HEK293 (cell line): ENCODE measurements around the gene TNIK.

Experiments used
- REST ChIP-seq: fragments of 450-650 bp; formaldehyde crosslinking; IDR thresholded peaks from 2 replicates; pipeline ENCODE4 v1.5.1; 2016; ENCODE audit warnings: missing biosample characterization, missing genetic modification characterization
- SCRT2 ChIP-seq: fragments of 450-650 bp; formaldehyde crosslinking; IDR thresholded peaks from 2 replicates; pipeline ENCODE4 v1.5.1; 2016; ENCODE audit warnings: missing biosample characterization, missing genetic modification characterization
- TCF7L2 ChIP-seq: IDR thresholded peaks from 2 replicates; pipeline ENCODE4 v1.6.1; 2011; ENCODE audit warnings: low read depth, mild to moderate bottlenecking, inconsistent platforms, low read length, moderate library complexity, borderline replicate concordance
- ZNF157 ChIP-seq: fragments of 450-650 bp; formaldehyde crosslinking; IDR thresholded peaks from 2 replicates; pipeline ENCODE4 v1.5.1; 2016; ENCODE audit warnings: missing biosample characterization, missing genetic modification characterization
- ZNF292 ChIP-seq: fragments of 450-650 bp; formaldehyde crosslinking; IDR thresholded peaks from 2 replicates; pipeline ENCODE4 v1.5.1; 2016; ENCODE audit warnings: low read depth, missing biosample characterization, missing genetic modification characterization, borderline replicate concordance
- ZNF311 ChIP-seq: fragments of 450-650 bp; formaldehyde crosslinking; IDR thresholded peaks from 2 replicates; pipeline ENCODE4 v1.5.1; 2017; ENCODE audit warnings: missing biosample characterization, missing genetic modification characterization, borderline replicate concordance
- ZNF621 ChIP-seq: fragments of 450-650 bp; formaldehyde crosslinking; IDR thresholded peaks from 2 replicates; pipeline ENCODE4 v1.5.1; 2017; ENCODE audit warnings: missing biosample characterization, missing genetic modification characterization
- ZNF670 ChIP-seq: fragments of 450-650 bp; formaldehyde crosslinking; IDR thresholded peaks from 2 replicates; pipeline ENCODE4 v1.5.1; 2016; ENCODE audit warnings: missing biosample characterization, missing genetic modification characterization, low read depth
- TF ChIP-seq, protein P1 (sequence below): fragments of 450-650 bp; formaldehyde crosslinking; IDR thresholded peaks from 2 replicates; pipeline ENCODE4 v1.5.1; 2016; ENCODE audit warnings: missing biosample characterization, missing genetic modification characterization
- TF ChIP-seq, protein P2 (sequence below): fragments of 450-650 bp; formaldehyde crosslinking; IDR thresholded peaks from 2 replicates; pipeline ENCODE4 v1.5.1; 2016; ENCODE audit warnings: missing biosample characterization, missing genetic modification characterization

DNA sequence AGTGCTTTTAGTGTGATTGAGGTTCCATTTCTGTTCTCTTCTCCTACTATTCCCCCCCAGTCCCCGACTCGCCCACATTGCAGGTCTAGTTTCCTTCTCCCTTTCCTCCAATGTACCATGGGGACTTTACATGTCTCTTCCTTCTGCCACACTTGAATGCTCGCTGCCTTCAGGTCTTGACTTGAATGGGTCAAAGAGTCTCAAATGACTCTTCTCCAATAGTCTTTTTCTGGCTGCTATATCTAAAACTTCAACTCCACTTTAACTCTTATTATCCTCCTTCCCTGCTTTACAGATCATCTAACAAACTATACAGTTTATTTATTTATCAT, 219.7 kb downstream of the TNIK start:
- TF ChIP-seq ZNF157 (tag by site-specific recombination) (no peak), REST (tag by site-specific recombination) (no peak), ZNF311 (tag by site-specific recombination) (no peak), SCRT2 (tag by site-specific recombination) (no peak), ZNF621 (tag by site-specific recombination) (no peak), ZNF292 (tag by site-specific recombination) (no peak), ZNF670 (tag by site-specific recombination) (no peak), TCF7L2 (no peak)
- TF ChIP-seq, protein P1, sequence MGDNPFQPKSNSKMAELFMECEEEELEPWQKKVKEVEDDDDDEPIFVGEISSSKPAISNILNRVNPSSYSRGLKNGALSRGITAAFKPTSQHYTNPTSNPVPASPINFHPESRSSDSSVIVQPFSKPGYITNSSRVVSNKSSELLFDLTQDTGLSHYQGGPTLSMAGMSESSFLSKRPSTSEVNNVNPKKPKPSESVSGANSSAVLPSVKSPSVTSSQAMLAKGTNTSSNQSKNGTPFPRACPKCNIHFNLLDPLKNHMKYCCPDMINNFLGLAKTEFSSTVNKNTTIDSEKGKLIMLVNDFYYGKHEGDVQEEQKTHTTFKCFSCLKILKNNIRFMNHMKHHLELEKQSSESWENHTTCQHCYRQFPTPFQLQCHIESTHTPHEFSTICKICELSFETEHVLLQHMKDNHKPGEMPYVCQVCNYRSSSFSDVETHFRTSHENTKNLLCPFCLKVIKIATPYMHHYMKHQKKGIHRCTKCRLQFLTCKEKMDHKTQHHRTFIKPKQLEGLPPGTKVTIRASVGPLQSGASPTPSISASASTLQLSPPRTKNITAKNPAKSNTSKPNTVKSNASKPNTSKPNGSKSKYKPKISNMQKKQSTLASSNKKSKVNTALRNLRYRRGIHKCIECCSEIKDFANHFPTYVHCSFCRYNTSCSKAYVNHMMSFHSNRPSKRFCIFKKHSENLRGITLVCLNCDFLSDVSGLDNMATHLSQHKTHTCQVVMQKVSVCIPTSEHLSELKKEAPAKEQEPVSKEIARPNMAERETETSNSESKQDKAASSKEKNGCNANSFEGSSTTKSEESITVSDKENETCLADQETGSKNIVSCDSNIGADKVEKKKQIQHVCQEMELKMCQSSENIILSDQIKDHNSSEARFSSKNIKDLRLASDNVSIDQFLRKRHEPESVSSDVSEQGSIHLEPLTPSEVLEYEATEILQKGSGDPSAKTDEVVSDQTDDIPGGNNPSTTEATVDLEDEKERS (tag by site-specific recombination) = no peak
- TF ChIP-seq, protein P2, sequence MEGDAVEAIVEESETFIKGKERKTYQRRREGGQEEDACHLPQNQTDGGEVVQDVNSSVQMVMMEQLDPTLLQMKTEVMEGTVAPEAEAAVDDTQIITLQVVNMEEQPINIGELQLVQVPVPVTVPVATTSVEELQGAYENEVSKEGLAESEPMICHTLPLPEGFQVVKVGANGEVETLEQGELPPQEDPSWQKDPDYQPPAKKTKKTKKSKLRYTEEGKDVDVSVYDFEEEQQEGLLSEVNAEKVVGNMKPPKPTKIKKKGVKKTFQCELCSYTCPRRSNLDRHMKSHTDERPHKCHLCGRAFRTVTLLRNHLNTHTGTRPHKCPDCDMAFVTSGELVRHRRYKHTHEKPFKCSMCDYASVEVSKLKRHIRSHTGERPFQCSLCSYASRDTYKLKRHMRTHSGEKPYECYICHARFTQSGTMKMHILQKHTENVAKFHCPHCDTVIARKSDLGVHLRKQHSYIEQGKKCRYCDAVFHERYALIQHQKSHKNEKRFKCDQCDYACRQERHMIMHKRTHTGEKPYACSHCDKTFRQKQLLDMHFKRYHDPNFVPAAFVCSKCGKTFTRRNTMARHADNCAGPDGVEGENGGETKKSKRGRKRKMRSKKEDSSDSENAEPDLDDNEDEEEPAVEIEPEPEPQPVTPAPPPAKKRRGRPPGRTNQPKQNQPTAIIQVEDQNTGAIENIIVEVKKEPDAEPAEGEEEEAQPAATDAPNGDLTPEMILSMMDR = no peak
